NCI-H128 (cell line): ENCODE results near the gene FTH1.
"Not testable (repeated sequence)": the region's sequence is repeated elsewhere in the genome, so short reads cannot be mapped to it uniquely, and the experiment has no call there.

Source experiments
- DNase-seq: peaks from one replicate; lab custom pipeline; 2025; ENCODE audit not compliant: unreplicated experiment; lab: John Stamatoyannopoulos, UW

The FTH1 gene

GRCh38 chr11:61967116-61967923 is at the start of gene FTH1:
Gene FTH1 (minus strand): TSS chr11:61967634. CDS start chr11:61967425, 209 bp downstream.
- DNase-seq = peak; percentile 85

GRCh38 chr11:62015615-62016014 is 48.2 kb upstream of the FTH1 start:
- DNase-seq = no peak

GRCh38 chr11:62013537-62014476 is 46.4 kb upstream of the FTH1 start:
- DNase-seq = no peak

GRCh38 chr11:62012832-62013461 is 45.5 kb upstream of the FTH1 start:
- no peak for DNase-seq

- no peak for DNase-seq
Measured at GRCh38 chr11:62012451-62012831, 45.0 kb upstream of the FTH1 start.

GRCh38 chr11:62011881-62012280 is 44.4 kb upstream of the FTH1 start:
- DNase-seq = no peak

- DNase-seq = no peak
Measured at GRCh38 chr11:62010935-62011528, 43.6 kb upstream of the FTH1 start.

GRCh38 chr11:62008193-62008592 is 40.8 kb upstream of the FTH1 start:
- no peak for DNase-seq

- DNase-seq = no peak
Measured at GRCh38 chr11:62004473-62004872, 37.0 kb upstream of the FTH1 start.

GRCh38 chr11:62002283-62002682 is 34.8 kb upstream of the FTH1 start:
- DNase-seq = not testable (repeated sequence)

GRCh38 chr11:62001450-62002191 is 34.2 kb upstream of the FTH1 start:
- DNase-seq = no peak

- no peak for DNase-seq
Measured at GRCh38 chr11:62000539-62001446, 33.4 kb upstream of the FTH1 start.

- DNase-seq = no peak
Measured at GRCh38 chr11:61999141-61999975, 31.9 kb upstream of the FTH1 start.

- no peak for DNase-seq
Measured at GRCh38 chr11:61996933-61997332, 29.5 kb upstream of the FTH1 start.

- no peak for DNase-seq
Measured at GRCh38 chr11:61994981-61995380, 27.5 kb upstream of the FTH1 start.

- DNase-seq = no peak
Measured at GRCh38 chr11:61985869-61986268, 18.4 kb upstream of the FTH1 start.

GRCh38 chr11:61983419-61983818 is 16.0 kb upstream of the FTH1 start:
- DNase-seq = no peak

GRCh38 chr11:61980783-61981541 is 13.5 kb upstream of the FTH1 start:
- no peak for DNase-seq
